Measurements from ENCODE around the gene ABHD15.

The ABHD15 gene

DNA sequence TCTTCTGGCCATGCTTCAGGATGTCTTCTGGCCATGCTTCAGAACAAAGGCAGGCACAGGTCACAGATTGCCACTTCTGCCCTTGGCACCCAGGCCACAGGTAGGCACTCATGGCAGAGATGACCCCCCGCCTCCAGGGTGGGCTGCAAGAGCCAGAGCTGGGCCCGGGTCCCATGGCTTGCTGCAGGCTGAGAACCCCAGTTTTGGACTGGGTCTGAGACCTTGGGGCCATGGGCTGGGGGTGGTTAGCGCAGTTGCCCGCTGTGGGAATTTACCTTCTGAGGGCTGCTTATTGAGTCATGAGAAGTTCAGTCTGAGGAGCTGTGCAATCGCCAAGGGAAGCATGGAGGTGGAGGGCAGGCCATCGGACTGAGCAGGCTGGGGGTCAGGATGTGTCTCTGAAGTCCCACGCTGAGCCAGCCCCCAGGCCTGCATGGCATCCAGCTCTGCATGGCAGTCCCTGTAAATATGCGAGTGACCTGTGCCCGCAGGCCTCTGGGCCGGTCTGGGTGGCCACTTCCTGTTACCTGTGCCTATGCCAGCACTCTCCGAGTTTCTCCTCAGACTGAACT is 27.8 kb upstream of the ABHD15 start:
- DNase-seq: no peak

DNA sequence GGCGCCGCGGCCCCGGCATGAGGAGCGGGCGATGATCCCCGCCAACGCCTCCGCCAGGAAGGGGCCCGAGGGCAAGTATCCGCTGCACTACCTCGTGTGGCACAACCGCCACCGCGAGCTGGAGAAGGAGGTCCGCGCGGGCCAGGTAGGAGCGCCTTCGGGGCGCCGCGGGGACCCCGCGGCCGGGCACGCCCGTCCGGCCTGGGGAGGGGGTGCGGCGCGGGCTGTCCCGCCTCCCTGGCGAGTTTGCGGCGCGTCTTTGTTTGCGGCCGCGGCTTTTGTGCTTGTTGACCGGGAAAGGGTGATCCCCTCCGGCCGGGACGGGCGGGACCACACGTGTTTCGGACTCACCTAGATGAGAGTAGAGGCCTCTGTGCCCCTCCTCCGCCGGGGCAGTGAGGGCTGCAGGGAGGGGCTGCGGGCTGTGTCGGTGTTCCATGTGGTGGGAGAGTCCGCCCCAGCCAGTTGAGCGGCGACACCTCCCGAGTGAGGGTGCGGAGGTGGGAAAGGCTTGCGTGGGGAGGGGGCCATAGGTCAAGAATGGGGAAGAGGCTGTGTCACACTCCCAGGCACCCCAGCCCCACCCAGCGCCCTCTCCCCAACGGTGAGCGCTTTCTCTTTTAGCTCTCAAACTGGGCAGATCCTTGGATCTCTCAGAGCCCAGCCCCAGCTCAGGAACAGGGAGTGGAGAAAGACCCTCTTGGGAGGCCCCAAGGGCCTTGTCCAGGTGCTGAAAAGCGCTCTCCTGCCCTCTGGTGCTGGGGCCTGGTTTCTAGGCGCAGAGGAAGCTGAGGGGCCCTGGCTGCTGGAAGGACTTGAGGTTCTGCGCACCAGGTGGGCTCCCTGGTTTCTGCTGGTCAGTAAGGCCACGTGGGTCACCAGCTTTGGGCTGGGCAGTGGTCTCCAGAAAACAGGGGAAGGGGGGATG is 27.0 kb upstream of the ABHD15 start:
- DNase-seq: no peak

DNA sequence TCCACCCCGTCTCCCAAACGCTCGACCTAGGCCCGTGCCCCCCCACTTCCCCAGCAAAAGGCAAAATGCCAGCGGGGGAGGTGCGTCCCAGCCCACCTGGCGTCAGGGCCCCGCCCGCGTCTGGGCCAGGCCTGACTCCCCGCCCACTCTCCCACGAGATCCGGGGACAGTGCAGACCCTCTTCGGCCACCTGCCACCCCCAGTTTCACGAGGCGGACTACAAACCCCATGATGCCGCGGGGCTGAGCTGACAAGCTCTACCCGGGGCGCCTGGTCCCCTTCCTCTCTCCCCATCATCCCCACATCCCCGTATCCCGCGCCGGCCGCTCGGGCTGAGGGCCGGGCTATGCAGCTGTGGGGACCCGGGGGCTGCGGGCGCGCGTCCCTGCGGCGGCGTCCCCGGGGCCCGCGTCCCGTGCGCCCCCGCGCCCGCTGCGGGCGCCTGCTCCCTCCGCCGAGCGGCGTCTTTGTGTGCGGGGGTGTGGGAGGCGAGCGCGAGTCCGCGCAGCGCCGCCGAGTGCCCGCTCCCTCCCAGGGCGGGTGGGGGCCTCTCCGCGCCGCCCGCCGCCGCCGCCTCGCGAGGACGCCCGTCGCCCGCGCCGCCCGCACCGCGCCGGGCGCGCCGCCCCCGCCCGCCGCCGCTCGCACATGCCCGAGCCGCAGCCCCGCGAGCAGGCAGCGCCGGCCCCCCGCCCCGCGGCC is 26.2 kb upstream of the ABHD15 start, which contains the start of gene ANKRD13B:
Gene ANKRD13B, plus strand, starts transcription at position 283 of the 702 bp plus-strand sequence. CDS start 490 bp downstream, outside the sequence.
- peak; percentile 74 for DNase-seq

DNA sequence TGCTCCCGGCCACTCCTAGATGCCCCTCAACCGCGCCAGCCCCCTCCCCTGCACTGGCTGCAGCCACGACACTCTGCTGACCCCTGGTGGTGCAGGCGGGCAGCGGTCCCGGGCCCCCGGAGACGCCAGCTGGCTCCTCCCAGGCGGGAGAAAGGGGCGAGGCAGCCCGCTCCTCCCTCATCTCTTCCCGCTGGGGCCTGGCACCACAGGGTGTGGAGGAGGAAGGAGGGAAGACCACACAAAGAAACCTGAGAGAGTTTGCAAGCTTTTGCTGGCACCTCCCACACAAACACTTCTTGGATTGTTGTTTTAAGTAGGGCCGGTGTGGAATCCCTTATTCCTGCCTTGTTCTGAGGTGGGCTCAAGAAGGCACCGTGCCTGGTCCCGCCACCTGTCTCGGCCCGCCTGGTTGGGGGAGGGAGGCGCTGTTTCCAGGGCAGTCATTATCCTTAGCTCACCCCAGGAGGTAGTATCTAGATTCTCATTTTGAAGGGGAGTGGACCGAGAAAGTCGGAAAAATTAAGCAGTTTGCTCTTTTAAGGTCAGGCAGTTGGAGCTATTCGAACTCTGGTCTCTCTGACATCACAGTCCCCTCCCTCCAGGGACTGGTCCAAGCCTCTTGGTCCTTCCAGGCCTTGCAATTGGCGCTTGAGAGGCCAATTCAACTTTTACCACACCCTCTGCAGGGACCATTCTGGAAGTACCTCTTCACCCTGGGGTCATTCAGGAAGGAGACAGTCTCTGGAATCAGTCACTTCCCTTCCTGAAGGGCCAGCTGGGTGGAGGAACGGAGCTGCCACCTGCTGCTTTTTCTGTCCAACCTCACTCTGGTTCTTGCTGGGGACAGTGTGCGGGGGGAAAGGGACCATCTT is 25.1 kb upstream of the ABHD15 start:
- DNase-seq: peak; percentile 93

DNA sequence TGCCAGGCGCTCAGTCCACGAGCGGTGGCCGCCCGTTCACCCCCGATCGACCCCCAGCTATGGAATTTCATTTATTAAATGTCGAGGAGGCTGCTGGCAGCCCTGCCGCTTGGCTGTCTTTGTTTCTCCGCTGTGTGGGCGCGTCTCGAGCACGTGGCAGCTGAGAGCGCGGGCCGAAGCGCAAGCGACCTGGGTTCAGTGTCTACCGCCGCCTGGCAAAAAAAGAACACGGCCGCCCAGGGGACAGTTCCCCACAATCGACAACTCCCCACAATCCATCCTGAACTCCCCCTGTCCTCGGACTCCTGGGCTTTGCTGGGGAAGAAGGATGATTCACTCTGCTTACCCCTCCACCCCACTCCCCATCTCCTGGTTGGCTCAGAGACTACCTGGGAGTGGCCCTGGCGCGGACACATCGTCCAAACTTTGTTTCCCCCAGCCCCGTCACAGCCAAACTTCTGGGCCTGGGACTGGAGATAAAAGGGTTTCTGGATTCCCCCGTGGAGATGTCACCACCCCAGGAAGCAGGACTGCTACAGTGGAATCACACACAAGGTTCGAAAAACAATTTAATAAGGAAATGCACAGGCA is 24.4 kb upstream of the ABHD15 start:
- DNase-seq: peak; percentile 32

DNA sequence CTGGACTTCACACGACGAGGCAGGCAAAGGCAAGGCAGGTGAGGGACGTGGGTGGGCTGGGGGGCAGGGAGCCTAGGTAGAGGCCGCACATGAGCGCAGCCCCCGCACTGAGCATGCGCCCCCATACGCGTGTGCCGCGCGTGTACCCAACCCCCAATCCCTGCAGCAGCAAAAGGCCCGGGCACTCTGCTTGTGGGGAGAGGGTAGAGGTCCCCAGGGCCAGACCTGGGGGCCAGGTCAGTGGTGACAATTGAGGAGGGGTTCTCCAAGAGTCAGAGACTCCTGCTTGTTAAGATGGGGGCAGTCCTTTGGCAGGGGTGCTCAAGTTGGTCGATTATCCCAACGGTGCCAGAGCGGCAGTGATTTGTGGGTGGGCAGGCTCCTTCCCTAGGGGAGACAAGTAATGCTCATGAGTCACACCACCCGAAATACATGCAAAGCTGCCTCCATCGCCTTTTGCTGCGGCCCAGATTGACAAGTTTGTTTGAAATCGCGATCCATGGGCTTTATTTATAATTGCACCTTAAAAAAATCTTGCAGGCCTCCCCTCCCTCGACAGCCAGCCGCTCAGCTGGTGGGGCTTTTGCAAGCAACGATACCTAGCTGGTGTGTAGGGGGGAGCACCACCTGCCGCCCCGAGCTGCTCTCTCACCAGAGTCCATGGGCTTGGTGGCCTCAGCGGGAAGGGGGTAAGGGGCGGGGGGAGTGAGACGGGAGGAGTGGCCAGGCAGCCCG is 23.7 kb upstream of the ABHD15 start:
- no peak for DNase-seq

DNA sequence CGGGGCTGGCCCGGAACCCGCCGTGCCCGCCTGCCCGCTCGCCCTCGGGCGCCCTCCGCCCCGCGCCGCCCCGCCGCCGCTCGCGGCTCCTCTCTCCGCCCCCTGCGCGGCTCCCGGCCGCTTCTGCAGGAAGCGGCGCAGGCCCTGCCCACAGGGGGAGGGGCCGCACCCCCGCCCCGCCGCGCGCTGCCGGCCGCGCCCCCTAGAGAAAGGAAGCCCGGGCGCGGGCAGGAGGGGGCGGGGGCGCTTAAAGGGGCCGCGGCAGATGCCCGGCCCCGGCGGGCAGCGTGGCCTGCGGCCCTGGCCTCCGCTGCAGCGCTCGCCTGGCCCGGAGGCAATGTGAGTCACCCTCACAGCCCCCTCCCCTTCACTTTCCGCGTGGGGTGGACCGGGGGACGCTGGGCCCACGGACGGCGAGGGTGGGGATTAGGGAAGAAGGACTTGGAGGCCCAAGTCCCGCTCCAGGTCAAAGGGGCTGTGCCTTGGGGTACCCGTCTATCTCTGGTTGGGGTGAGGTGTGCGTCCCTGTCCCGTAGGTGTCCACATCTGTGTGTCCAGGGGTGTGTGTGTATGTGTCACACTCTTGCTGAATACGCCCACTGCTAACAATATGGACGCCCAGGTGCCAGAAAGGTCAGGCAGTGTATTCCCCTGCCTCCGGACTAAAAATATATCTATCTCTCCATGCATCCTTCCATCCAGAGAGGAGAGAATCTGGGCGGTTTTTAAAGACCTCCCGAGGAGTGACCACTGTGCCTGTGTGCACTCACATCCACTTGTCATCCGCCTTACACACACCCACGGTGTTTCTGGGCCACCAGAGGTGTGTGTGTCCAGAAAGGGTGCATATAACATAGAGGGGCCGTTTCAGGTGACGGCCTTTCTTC is 22.9 kb upstream of the ABHD15 start, which contains the start of gene GIT1:
Gene GIT1, minus strand, starts transcription at position 125 of the 887 bp plus-strand sequence. CDS start 270 bp downstream, outside the sequence.
- peak; percentile 91 for DNase-seq

DNA sequence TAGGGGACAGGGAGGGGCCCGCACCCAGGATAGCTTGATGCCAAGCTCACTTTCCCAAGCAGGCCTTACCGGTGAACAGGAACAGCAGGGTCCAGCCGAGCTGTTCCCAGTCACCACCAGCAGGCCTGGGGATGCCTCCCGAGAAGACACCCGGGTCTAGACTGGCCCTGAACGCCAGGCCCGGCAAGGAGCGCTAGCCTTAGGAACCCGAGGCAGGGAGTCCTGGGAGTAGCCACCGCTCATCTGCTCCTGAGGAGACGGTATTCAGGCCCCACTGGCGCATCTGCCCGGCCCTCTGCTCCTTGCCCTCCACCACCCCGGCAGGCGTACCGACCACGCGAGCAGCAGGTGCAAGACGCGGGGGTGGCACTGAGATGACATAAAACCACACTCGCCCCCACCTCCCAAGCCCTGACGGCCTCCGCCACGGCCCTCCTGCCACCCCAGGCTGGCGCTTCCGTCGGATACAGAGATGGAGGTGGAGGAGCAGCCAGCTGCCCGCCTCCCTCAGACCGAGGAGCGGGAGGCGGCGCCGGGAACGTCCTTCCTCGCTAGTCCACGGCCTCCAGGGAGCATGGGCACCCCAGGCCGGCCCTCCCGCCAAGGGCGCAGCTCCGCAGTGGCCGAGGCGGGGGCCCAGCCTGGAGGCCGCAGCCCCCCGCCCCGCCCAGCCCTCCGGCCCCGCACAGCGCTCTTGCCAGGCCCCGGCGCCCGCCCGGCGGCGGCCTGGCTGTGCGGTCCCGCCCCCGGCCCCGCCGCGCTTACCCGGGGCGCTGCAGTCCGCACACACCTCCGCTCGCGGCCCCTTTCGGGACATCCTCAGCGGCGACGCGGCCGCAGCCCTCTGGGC is 21.9 kb upstream of the ABHD15 start:
- peak; percentile 22 for DNase-seq

DNA sequence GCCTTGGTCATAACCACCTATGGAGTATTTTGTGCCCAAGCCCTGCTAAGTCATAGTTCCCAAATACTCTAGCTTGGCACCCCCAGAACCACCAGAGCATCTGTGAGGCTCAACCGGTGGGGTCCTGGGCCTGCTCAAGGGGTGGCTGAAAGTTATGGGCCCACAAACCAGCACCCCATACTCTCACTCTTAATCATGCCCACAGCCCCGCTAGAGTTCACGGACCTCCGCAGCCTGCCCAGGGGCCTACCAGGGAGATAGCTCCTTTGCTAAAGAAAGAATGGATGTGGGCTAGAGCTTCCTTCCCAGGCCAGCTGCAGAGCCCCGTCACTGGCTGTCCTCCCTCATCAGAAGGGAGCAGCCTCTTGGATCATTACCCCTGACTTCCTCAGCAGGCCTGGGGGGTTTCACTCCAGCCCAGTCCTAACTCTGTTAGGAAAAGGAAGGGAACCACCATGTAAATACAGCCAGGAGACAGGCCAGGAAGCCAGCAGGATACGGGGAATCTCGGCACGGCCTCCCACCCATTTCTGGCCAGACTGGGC is 21.3 kb upstream of the ABHD15 start:
- DNase-seq: no peak

DNA sequence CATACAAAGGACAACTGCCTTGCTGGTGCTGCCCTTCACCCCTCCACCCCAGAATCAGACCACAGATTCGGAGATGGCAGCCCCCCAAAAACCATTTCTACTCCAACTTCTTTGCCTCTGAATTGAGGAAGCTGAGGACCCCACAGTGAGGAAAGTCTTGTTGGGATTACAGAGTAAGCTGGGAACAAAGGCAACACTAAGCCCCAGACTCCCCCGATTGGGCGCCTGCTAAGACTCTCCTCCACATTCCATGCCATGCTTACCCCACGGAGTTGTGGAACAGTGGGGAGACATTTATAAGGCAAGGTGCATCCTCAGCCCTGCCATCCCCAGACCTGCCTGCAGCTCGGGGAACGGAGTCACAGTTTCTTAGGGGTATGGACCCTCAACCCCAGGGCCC is 20.8 kb upstream of the ABHD15 start:
- no peak for DNase-seq

DNA sequence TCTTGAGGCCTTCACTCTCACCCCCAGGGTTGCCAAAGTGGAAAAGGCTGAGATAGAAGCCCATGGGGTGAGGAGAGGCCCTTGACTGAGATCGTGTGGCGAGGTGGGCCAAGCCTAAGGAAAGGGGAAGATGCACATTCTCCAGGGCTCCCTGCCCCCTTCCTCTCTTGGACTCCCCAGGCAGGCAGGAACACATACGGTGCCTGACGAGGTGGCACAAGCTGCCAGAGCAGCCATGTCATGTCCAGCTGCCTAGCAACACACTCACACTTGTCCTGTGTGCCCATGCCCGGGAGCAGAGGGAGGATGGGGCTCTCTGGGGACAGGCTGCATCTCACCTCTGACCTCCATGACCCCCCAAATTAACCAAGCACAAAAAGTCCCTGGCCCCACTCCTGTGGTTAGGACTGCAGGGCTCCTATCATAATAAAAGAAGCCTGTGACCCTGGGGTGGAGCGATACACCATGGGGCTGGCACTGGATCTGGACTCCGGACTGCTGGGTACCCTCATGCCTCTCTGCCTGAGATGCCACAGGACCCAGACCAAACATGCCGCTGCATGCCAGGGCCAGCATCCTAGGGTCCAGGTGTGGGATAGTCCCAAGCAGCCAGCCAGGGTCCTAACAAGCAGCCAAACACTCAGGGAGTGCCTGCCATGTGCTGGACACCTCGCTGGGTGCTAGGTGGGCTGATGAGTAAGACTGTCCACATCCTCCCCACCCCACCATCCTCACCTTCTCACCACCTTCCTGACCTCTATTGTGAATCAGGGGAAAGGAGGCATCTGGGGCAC is 20.0 kb upstream of the ABHD15 start:
- no peak for DNase-seq

DNA sequence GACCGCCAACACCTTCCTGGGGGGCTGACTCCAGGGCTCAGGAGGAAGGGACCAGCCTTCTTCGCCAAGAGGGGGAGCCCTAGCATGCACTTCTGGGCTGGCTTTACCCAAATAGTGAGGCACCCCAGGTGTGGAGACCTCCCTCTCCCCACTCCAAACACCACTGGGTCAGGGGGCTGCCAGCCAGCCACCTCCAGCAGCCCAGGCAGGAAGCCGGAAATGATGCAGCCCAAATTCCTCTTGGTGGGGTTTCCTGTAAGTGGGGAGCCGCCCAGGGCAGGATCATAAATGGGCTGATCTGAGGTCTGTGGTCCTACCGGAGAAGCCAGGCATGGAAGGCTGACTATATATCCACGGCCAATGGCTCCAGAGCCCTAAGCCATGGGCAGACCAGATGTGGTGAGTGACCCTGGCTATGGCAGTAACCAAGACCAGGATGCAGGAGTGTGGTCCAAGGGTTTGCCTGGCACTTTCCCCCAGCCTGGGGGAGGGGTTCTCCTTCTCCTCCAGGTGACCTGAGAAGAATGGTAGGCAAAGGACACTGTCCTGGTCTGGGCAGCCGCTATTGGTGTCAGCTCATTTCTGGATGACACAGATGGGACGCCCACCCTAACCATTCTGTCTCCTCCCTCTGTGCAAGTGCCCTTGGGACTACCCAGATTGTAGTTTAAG is 18.4 kb upstream of the ABHD15 start:
- no peak for DNase-seq

DNA sequence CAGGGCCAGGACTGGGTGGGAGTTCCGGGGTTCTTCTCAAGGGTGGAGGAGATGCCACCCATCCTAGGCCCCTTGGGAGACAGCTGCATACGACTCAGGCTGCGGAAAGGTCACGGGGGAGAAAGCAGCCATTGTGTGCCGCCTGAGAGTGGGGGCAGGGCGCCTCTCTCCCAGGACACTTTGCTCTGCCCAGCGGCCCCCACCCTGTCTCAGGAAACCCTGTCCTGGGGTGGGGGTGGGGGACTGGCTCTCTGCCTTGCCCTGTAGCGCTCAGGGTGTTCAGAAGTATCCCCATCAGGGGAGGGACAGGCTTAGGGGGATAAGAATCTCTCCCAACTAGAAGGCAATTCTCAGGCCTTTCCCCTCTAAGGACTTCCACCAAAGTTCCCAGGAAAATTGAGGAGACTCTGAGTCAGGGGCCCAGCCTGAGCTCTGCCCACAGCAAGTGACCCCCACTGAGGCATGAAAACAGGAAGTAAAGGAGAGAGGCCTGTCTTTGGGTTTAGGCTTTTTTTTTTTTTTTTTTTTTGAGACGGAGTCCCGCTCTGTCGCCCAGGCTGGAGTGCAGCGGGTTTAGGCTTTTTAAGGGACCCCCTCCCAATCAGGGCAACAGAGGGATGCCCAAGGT is 17.7 kb upstream of the ABHD15 start:
- DNase-seq: peak; percentile 82

DNA sequence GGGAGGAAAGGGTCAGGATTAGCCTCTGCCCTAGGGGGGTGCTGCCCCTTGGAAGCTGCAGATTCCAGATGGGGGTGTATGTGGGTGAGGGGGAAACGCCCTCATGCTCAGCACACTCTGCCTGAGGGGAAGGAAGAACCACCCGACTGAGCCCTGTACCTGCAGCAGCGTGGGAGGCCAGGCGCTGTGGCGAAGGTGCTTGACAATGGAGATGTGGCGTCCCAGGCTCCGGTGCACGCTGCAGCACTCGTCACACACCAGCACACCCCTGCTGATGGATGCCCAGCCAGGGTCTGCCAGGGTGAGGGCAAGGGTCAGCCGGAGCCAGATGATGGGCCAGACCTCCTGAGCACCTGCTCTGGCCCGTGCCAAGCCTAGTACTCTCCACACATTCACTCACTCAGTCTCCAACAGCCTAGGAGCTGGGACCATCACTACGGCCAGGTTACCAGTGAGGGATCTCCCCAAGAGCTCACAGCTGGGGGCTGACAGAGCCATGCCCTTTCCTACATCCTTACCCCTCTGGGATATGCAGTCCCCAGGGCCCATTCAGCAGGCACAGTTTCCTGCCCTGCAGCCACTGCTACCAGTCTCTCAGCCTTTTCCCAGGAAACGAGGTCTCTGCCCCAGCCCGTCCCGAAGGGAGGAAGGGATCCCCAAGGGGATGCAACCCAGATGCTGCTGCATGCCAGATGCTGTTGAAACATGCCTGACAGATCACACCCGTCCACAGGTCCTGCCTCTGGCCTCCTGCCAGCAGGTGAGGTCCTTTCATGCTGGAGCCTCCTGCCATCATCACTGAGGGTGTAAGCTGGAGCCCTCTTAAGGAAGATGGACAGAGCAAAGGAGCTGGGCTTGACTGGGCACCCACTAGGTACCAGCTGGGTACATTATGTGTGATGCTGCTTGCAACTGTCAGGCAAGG is 16.7 kb upstream of the ABHD15 start:
- no peak for DNase-seq

DNA sequence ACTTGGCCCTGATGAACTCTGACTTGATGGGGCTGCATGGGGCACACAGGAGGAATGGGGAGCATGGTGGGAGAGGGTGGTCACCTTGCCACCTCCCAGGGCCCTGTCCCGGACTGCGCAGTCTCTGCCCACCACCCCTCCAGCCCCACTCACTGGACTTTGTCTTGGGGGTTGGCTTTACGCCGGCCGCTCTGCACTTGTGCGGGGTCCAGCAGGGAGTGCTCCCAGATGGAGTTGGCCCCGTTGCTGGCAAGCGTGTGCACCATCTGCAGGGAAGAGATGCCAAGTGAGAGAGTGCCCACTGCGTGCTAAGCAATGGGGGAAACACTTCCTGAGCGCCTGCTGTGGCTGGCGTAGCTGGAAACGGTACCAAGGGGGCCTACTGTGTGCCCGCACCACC is 15.9 kb upstream of the ABHD15 start:
- DNase-seq: peak; percentile 89

DNA sequence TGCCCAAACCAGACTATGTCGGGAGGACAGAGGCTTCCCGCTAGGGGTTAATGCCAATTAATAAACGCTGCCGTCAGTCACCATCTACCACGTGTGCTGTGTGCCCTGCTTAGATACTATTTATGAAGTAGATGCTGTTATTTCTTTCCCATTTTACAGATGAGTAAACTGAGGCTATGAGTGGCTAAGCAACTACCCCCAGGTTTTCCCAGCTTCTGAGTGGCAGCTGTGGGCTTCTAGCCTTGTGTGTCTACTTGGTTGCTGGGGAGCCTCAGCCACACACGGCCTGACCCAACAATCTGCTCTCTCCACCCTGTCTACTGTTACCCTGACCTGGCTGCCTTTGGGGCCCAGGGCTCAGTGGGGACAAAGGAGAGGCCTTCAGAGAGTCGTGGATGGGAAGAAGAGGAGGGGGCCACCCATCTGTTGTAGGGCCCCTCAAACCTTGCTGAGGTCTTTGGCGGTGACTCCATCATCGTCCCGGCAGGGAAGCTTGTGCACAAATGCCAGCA is 15.5 kb upstream of the ABHD15 start:
- no peak for DNase-seq

All from midbrain (tissue), 1 donor.